ENCODE results near the gene NLE1.

- no peak for TF ChIP-seq CTCF (conservative IDR thresholded peaks at IDR 0.05; ENCODE audit: low read depth, low read length)
- TF ChIP-seq EZH2 (IDR thresholded peaks at IDR 0.05; ENCODE audit: borderline replicate concordance, low read depth, low read length, poor library complexity, severe bottlenecking) = no peak
These were observed 13.1 kb upstream of the NLE1 start for GRCh38 chr17:35155246-35155645.
